22Rv1 (cell line): Measurements from ENCODE around the gene RAB41.

Source experiments
- CTCF ChIP-seq: fragments of 450-650 bp; IDR thresholded peaks from 2 replicates; pipeline ENCODE4 v1.5.1; 2017; ENCODE audit warnings: mild to moderate bottlenecking
- ZFX ChIP-seq: fragments of 450-650 bp; IDR thresholded peaks from 2 replicates; pipeline ENCODE4 v1.6.1; 2017; ENCODE audit warnings: antibody characterized with exemption, borderline replicate concordance

- TF ChIP-seq CTCF (no peak), ZFX (no peak)
Measured at GRCh38 chrX:70301716-70302115, 19.7 kb downstream of the RAB41 start.
